SW 1271 (cell line): ENCODE results near the gene MYL4.

Experiments
- DNase-seq, 2 experiments: peaks; one replicate each; lab custom pipeline; 2025; lab: John Stamatoyannopoulos, UW

MYL4 gene

DNA sequence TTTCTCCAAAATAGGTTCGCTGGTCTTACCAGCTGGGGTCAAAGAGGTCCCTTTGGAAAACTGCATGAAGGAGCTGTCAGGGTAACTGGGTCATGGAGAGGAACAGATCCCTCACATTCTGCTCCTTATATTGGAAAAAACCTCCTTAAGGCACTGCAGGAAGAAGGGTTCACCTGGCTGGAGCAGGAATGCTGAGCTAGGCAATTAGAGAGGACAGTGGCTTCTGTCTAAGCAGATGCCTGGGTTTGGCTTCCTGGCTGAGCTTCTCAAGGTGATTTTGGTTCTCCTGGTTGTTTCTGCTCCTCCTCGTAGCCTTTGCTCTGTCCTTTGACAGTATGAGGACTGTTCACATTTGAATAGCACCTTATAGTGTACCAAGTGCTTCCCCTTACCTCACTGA, 64.1 kb downstream of the MYL4 start:
- DNase-seq, result no peak
